K562 (cell line): ENCODE measurements around the gene VASH2. TPM values are rescaled to one million over a fixed set of nuclear protein-coding genes. Genes with fewer than 3 reads are reported as not detected.

ENCODE experiments used
- ATAC-seq: fragments of 200-7000 bp; cut with Tn5 transposase; 3 replicates; pipeline ENCODE4 v1.9.1; 2020; ENCODE audit warnings: moderate library complexity
- BruUV-seq: library from RNA; stranded (reverse); fragments of 400-500 nt; replicated peaks from 2 replicates; lab custom pipeline; 2021; lab: Mats Ljungman, UMichigan
- CTCF ChIA-PET: fragments of 300-600 bp; formaldehyde crosslinking; extraction: SDS; loops from one replicate; lab custom pipeline; 2021; ENCODE audit warnings: low intra/inter-chr PET ratio; lab: Yijun Ruan, JAX
- POLR2A ChIA-PET: fragments of 300-600, 350-650 bp; sonication (Branson Sonifier 250); formaldehyde crosslinking; extraction: SDS; loops from one replicate; lab custom pipeline; 2021; ENCODE audit warnings: antibody characterized with exemption, inconsistent platforms; lab: Yijun Ruan, JAX
- DNase-seq, 4 experiments: peaks; one replicate each; pipeline versions ENCODE4 v3.0.0 to v3.0.0-alpha.2; 2011 to 2018; ENCODE audit warnings: low spot score in 3 of 4, mixed read lengths in 3 of 4; ENCODE audit errors: extremely low read depth in 1 of 4
- FAIRE-seq: peaks from 2 replicates; lab custom pipeline; 2011; peaks lifted over from hg19 to GRCh38; lab: Jason Lieb, UNC
- H2AFZ ChIP-seq: 2 replicates; pipeline ENCODE4 v1.6.0; 2011; ENCODE audit warnings: low read depth, low read length, control low read depth, inconsistent platforms
- H3K27ac ChIP-seq: fragments of 200-600 bp; 3 replicates; pipeline ENCODE4 v1.8.0; 2011; ENCODE audit warnings: low read depth, mild to moderate bottlenecking, control low read depth, inconsistent platforms, low read length, moderate library complexity, mixed read lengths; ENCODE audit errors: extremely low read depth
- H3K27me3 ChIP-seq, 2 experiments: fragments of 300-600 bp in 1 of 2; 2 replicates in 1 of 2; 3 replicates in 1 of 2; pipeline versions ENCODE4 v1.6.0 to v1.8.0; 2011; ENCODE audit warnings: inconsistent platforms in 2 of 2, low read length in 2 of 2, mild to moderate bottlenecking in 1 of 2, mixed read lengths in 1 of 2, moderate library complexity in 1 of 2; ENCODE audit not compliant: control insufficient read depth in 2 of 2, insufficient read depth in 2 of 2
- H3K36me3 ChIP-seq: fragments of 300-600 bp; 3 replicates; pipeline ENCODE4 v1.8.0; 2011; ENCODE audit warnings: mild to moderate bottlenecking, low read length, inconsistent platforms; ENCODE audit not compliant: control insufficient read depth, insufficient read depth
- H3K4me1 ChIP-seq, 2 experiments: fragments of 200-600 bp in 1 of 2; replicated peaks in 1 of 2; 2 replicates in 1 of 2; 3 replicates in 1 of 2; pipeline versions ENCODE4 v1.5.1 to v1.8.0; 2011; ENCODE audit warnings: inconsistent platforms in 2 of 2, low read length in 2 of 2, mild to moderate bottlenecking in 1 of 2, mixed read lengths in 1 of 2, moderate library complexity in 1 of 2; ENCODE audit not compliant: control insufficient read depth in 2 of 2, insufficient read depth in 2 of 2
- H3K4me2 ChIP-seq: 2 replicates; pipeline ENCODE4 v1.6.1; 2011; ENCODE audit warnings: low read length, control low read depth, inconsistent platforms, mixed read lengths; ENCODE audit not compliant: insufficient read depth
- H3K4me3 ChIP-seq: fragments of 200-600 bp; sonication (generic), shearing (Covaris generic); 2 replicates; pipeline ENCODE4 v1.5.1; 2016; ENCODE audit warnings: control low read depth, inconsistent platforms
- H3K79me2 ChIP-seq: fragments of 200-600 bp; 3 replicates; pipeline ENCODE4 v1.8.0; 2011; ENCODE audit warnings: low read length, inconsistent platforms; ENCODE audit not compliant: control insufficient read depth, insufficient read depth
- H3K9ac ChIP-seq, 2 experiments: 2 replicates each; pipeline versions ENCODE4 v1.6.0 to v1.6.1; 2011; ENCODE audit warnings: low read depth in 2 of 2, low read length in 2 of 2, control low read depth in 1 of 2, inconsistent platforms in 1 of 2, mild to moderate bottlenecking in 1 of 2, mixed read lengths in 1 of 2; ENCODE audit not compliant: insufficient read depth in 1 of 2
- H3K9me1 ChIP-seq: one replicate; pipeline ENCODE4 v1.6.0; 2011; ENCODE audit warnings: inconsistent platforms, mild to moderate bottlenecking, low read length, moderate library complexity; ENCODE audit not compliant: control insufficient read depth, insufficient read depth
- H3K9me3 ChIP-seq: replicated peaks from 2 replicates; pipeline ENCODE4 v1.5.1; 2011; ENCODE audit warnings: low read depth, low read length, inconsistent platforms; ENCODE audit not compliant: control insufficient read depth, insufficient read depth
- H4K20me1 ChIP-seq: replicated peaks from 2 replicates; pipeline ENCODE4 v1.6.1; 2011; ENCODE audit warnings: low read length, inconsistent platforms, mixed read lengths; ENCODE audit not compliant: control insufficient read depth, insufficient read depth
- ELF2 ChIP-seq: fragments of 250-450 bp; sonication (Bioruptor Pico); IDR thresholded peaks from 2 replicates; pipeline ENCODE4 v1.5.0; 2021; ENCODE audit warnings: mild to moderate bottlenecking
- FOXA3 ChIP-seq, 2 experiments: fragments of 450-650 bp in 1 of 2; sonication (generic) in 1 of 2; formaldehyde crosslinking; IDR thresholded peaks in 1 of 2; conservative IDR thresholded peaks in 1 of 2; 2 replicates each; pipeline versions ENCODE4 v1.4.0 to v1.8.0; 2020 to 2022; ENCODE audit warnings: mild to moderate bottlenecking in 2 of 2, missing genetic modification reagents in 1 of 2
- JUN ChIP-seq, 2 experiments: sonication (generic) in 1 of 2; formaldehyde crosslinking in 1 of 2; IDR thresholded peaks; 2 replicates each; pipeline versions ENCODE4 v1.6.1 to v1.8.0; 2012 to 2022; ENCODE audit warnings: borderline replicate concordance in 2 of 2, mild to moderate bottlenecking in 2 of 2, improper control_type of control experiment in 1 of 2, low read depth in 1 of 2, low read length in 1 of 2, missing genetic modification reagents in 1 of 2
- MXI1 ChIP-seq: IDR thresholded peaks from 2 replicates; pipeline ENCODE4 v1.6.1; 2011; ENCODE audit warnings: low read depth, mild to moderate bottlenecking, improper control_type of control experiment, low read length
- ZFP36 ChIP-seq: fragments of 150-350 bp; IDR thresholded peaks from 2 replicates; pipeline ENCODE4 v1.6.1; 2018; ENCODE audit warnings: low read length, low read depth; ENCODE audit not compliant: partially characterized antibody
- ZNF324 ChIP-seq: fragments of 250-450 bp; sonication (Bioruptor Pico); IDR thresholded peaks from 2 replicates; pipeline ENCODE4 v1.4.0; 2020; ENCODE audit warnings: mild to moderate bottlenecking
- ZNF76 ChIP-seq: fragments of 250-450 bp; sonication (Bioruptor Pico); IDR thresholded peaks from 2 replicates; pipeline ENCODE4 v1.4.0; 2020; ENCODE audit warnings: mild to moderate bottlenecking, moderate library complexity, borderline replicate concordance
- WGBS: fragments of 100-300 bp; shearing (Covaris generic); methylation state at CpG from one replicate; pipeline ENCODE4 v1.1.6; 2016; ENCODE audit warnings: low coverage, mixed read lengths; ENCODE audit not compliant: insufficient coverage; ENCODE audit errors: missing lambda C conversion rate; 5-methylcytosine and 5-hydroxymethylcytosine counted together
- in situ Hi-C: fragments of 300-500 bp; cut with MboI; formaldehyde crosslinking; loops from 4 replicates; pipeline ENCODE4 v1.15.0; 2018; ENCODE audit warnings: inconsistent platforms, mixed read lengths
- intact Hi-C: fragments of 100-400 bp; cut with micrococcal nuclease; formaldehyde crosslinking; loops from 2 replicates; pipeline ENCODE4 v1.14.2; 2022
- polyA plus RNA-seq, 8 experiments: library from polyadenylated mRNA; depleted of rRNA in 4 of 8; stranded (reverse) in 5 of 8; unstranded in 3 of 8; fragments of >200 nt; fragmentation: Nextera tagmentation in 2 of 8; fragmentation: Illumina TruSeq in 1 of 8; extraction: Ambion mirVana in 2 of 8; extraction: Trizol in 1 of 8; gene quantifications; 2 replicates each; pipeline versions ENCODE4 v1.2.1 to v1.2.3, GENCODE V29; 2011 to 2014; ENCODE audit warnings: inconsistent platforms in 1 of 8, missing spikeins in 1 of 8
- total RNA-seq, 7 experiments: library from RNA; depleted of rRNA in 6 of 7; stranded (reverse); fragments of >200 nt in 6 of 7; fragmentation: Illumina TruSeq in 2 of 7; extraction: Trizol in 2 of 7; gene quantifications; 2 replicates each; pipeline versions ENCODE4 v1.2.1 to v1.2.3, GENCODE V29; 2011 to 2021; ENCODE audit warnings: low replicate concordance in 1 of 7
- TF ChIP-seq, protein P1 (sequence below): fragments of 250-450 bp; sonication (Bioruptor Pico); IDR thresholded peaks from 2 replicates; pipeline ENCODE4 v1.4.0; 2020; ENCODE audit warnings: mild to moderate bottlenecking

VASH2 gene
- total and polyA plus RNA-seq, 9 of the 15 experiments (the other 6 are each of a cell fraction or from before 2014, with no cell fraction given), result 0.04 to 0.40 (median 0.10) TPM; not detected in 1

DNA sequence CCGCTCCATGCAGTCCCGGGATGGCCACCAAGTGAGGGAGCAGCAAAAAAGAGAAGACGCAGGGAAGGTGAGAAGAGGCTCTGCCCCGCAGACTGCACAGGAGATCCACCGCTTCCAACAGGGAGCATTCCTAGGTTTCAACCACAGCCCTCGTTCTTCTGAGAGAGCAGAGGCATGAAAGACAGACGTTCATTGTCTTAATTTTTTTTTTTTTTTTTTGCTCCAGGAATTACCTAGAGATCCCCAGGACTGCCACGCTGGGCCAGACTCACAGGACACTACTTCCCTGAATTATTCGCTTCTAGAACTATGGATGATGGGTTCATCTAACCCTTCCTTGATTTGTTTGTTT is 33.2 kb upstream of the VASH2 start:
- Histone ChIP-seq H3K36me3 (no peaks in the 10 kb centered on the region), H4K20me1 (0 out of 2 replicates have a peak, but pooled peaks cover 2% of the 10 kb centered on the region), H3K4me1 (peaks cover 11% of the 10 kb centered on the region in 2 experiments; a peak in 4 of 5 replicates), H2AFZ (peak overlapping the region; percentile 80), H3K9me3 (no peaks in the 10 kb centered on the region), H3K27me3 (peaks cover 5 to 33% of the 10 kb centered on the region in 2 experiments; a peak in 4 of 5 replicates), H3K4me3 (no peak overlapping the region), H3K9ac (peak overlapping the region in 1 of 2 experiments; percentile 57; a peak in 1 of 4 replicates), H3K27ac (no peak overlapping the region), H3K79me2 (no peaks in the 10 kb centered on the region), H3K9me1 (no peaks in the 10 kb centered on the region), H3K4me2 (no peak overlapping the region)
- ChIA-PET POLR2A (interaction anchor here (0.7 kb wide), 1 partner anchor 11 kb away, joined by 3 read pairs; no protein-coding TSS in a partner anchor), CTCF (no interaction called here)
- FAIRE-seq (no peak), ATAC-seq (no peak), DNase-seq (no peak)
- in situ Hi-C loops (no loop called here), intact Hi-C loops (loop anchor here (2.0 to 10.0 kb wide), 5 partner anchors 60 to 442 kb away; partner anchors contain the start of genes BATF3 and FLVCR1)
- BruUV-seq, result no TSS peak
- TF ChIP-seq, protein P1, sequence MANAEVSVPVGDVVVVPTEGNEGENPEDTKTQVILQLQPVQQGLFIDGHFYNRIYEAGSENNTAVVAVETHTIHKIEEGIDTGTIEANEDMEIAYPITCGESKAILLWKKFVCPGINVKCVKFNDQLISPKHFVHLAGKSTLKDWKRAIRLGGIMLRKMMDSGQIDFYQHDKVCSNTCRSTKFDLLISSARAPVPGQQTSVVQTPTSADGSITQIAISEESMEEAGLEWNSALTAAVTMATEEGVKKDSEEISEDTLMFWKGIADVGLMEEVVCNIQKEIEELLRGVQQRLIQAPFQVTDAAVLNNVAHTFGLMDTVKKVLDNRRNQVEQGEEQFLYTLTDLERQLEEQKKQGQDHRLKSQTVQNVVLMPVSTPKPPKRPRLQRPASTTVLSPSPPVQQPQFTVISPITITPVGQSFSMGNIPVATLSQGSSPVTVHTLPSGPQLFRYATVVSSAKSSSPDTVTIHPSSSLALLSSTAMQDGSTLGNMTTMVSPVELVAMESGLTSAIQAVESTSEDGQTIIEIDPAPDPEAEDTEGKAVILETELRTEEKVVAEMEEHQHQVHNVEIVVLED (CRISPR knock-in tag), result no peak
- TF ChIP-seq ZNF76 (CRISPR knock-in tag) (no peak), ZNF324 (CRISPR knock-in tag) (no peak), JUN (IDR thresholded peaks at IDR 0.05; ENCODE audit: borderline replicate concordance, low read depth, low read length) (no peak), JUN (CRISPR knock-in tag; IDR thresholded peaks at IDR 0.05; ENCODE audit: borderline replicate concordance) (no peak), ZFP36 (peak; percentile 31), MXI1 (no peak), ELF2 (CRISPR knock-in tag) (no peak), FOXA3 (CRISPR knock-in tag; conservative IDR thresholded peaks at IDR 0.05 in 1 of 2, IDR thresholded peaks at IDR 0.05 in 1 of 2) (no peak)
- 55% methylated on average over 9 of the region's 9 CpGs for WGBS
